ENCODE measurements around the gene C10orf143.

Gene C10orf143

GRCh38 chr10:130050721-130051120 is 59.9 kb downstream of the C10orf143 start:
- DNase-seq, result no peak

- DNase-seq, result no peak
Observed at GRCh38 chr10:130049987-130050386, 60.6 kb downstream of the C10orf143 start.

- no peak for DNase-seq
Observed at GRCh38 chr10:130049244-130049643, 61.4 kb downstream of the C10orf143 start.

GRCh38 chr10:130048081-130048480 is 62.5 kb downstream of the C10orf143 start:
- DNase-seq, result no peak

- no peak for DNase-seq
Observed at GRCh38 chr10:130047336-130047735, 63.3 kb downstream of the C10orf143 start.

GRCh38 chr10:130046591-130046990 is 64.0 kb downstream of the C10orf143 start:
- DNase-seq, result no peak

GRCh38 chr10:130045801-130046321 is 64.8 kb downstream of the C10orf143 start:
- DNase-seq, result no peak

GRCh38 chr10:130045091-130045652 is 65.5 kb downstream of the C10orf143 start:
- no peak for DNase-seq

GRCh38 chr10:130044067-130045061 is 66.3 kb downstream of the C10orf143 start:
- no peak for DNase-seq

- DNase-seq, result no peak
Observed at GRCh38 chr10:130043491-130043890, 67.1 kb downstream of the C10orf143 start.

GRCh38 chr10:130042381-130042780 is 68.2 kb downstream of the C10orf143 start:
- no peak for DNase-seq

GRCh38 chr10:130041451-130042371 is 68.9 kb downstream of the C10orf143 start:
- no peak for DNase-seq

GRCh38 chr10:130040817-130041330 is 69.8 kb downstream of the C10orf143 start:
- DNase-seq, result no peak

- DNase-seq, result no peak
Observed at GRCh38 chr10:130040351-130040750, 70.3 kb downstream of the C10orf143 start.

- no peak for DNase-seq
Observed at GRCh38 chr10:130039141-130039540, 71.5 kb downstream of the C10orf143 start.

- no peak for DNase-seq
Observed at GRCh38 chr10:130038611-130039109, 72.0 kb downstream of the C10orf143 start.

- DNase-seq, result no peak
Observed at GRCh38 chr10:130038019-130038555, 72.5 kb downstream of the C10orf143 start.

GRCh38 chr10:130037169-130037661 is 73.4 kb downstream of the C10orf143 start:
- DNase-seq, result no peak

GRCh38 chr10:130036296-130037065 is 74.1 kb downstream of the C10orf143 start:
- no peak for DNase-seq

GRCh38 chr10:130029209-130029608 is 81.4 kb downstream of the C10orf143 start:
- DNase-seq, result no peak

- DNase-seq, result no peak
Observed at GRCh38 chr10:130028465-130028819, 82.2 kb downstream of the C10orf143 start.
